Motor neuron (in vitro differentiated cells): ENCODE data around the gene HMGB3. TPM values are rescaled to one million over a fixed set of nuclear protein-coding genes. Genes with fewer than 3 reads are reported as not detected.

ENCODE experiments used
- ATAC-seq, 8 experiments: fragments of 200-7000 bp; cut with Tn5 transposase; replicated peaks in 6 of 8; 2 replicates each; pipeline ENCODE4 v1.8.0; 2021; ENCODE audit warnings: mild to moderate bottlenecking in 8 of 8, moderate library complexity in 8 of 8
- H3K27ac ChIP-seq, 2 donors: fragments of 250-450 bp; sonication (Bioruptor Pico); 2 replicates each; pipeline ENCODE4 v1.9.0; 2021; ENCODE audit warnings: antibody characterized with exemption in 2 of 2, mild to moderate bottlenecking in 2 of 2, moderate library complexity in 1 of 2
- H3K4me1 ChIP-seq, 2 donors: fragments of 250-450 bp; sonication (Bioruptor Pico); replicated peaks in 1 of 2; 2 replicates each; pipeline ENCODE4 v1.6.1; 2021; ENCODE audit warnings: antibody characterized with exemption in 2 of 2, mild to moderate bottlenecking in 2 of 2, moderate library complexity in 1 of 2
- H3K4me3 ChIP-seq, 5 donors: fragments of 250-450 bp; sonication (Bioruptor Pico); 2 replicates each; pipeline ENCODE4 v1.9.0; 2021; ENCODE audit warnings: antibody characterized with exemption in 5 of 5, mild to moderate bottlenecking in 5 of 5, moderate library complexity in 4 of 5
- WGBS, 10 experiments: fragments of 450-650 bp; shearing (Covaris generic); methylation state at CpG; one replicate each; pipeline ENCODE4 v1.0.0; 2022; 5-methylcytosine and 5-hydroxymethylcytosine counted together
- in situ Hi-C, 9 experiments: fragments of 400-800 bp; cut with MboI; loops; one replicate each; pipeline ENCODE4 v1.15.0; 2021; ENCODE audit warnings: low sequenced_read_pairs in 9 of 9, low pct_unique_long_range_greater_than_20kb in 2 of 9; ENCODE audit not compliant: unreplicated experiment in 9 of 9
- total RNA-seq, 8 experiments: library from RNA; unstranded; fragments of 300-600 nt; gene quantifications; 2 replicates each; pipeline versions ENCODE4 v1.2.3 to v1.2.4, GENCODE V29; 2022

HMGB3 gene
- total RNA-seq, 8 experiments from 2014 or later, result 3.9 to 171 (median 51.4) TPM

DNA sequence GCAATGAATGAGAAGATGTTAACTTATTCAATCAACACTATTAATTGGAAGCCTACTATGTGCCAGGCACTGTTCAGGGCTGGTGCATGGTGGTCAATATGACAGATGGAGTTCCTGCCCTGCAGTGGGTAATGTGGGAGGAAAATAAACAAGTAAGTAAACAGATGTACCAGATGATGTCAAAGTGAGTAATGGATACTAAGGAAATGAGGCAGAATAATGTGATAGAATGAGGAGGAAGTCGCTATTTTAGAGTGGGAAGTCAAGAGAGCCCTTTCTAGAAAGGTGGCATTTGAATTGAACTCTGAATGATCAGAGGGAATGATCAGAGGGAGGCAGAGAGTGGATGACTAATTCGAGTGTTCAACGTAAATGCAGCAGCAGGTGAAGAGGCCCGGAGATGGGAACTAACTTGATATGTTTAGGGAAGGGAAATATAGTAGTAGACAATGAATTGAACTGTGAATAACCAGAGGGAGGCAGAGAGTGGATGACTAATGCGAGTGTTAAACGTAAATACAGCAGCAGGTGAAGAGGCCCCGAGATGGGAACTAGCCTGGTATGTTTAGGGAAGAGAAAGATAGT is 48.3 kb downstream of the HMGB3 start:
- WGBS, 10 experiments, result 22 to 61% (median 46%) methylated on average over 2 to 6 of the region's 7 CpGs; no CpG with 5 or more reads in 5 of the 10 experiments
- ATAC-seq, result no peak
- H3K4me1 ChIP-seq, result no peaks in the 10 kb centered on the region
- no peak overlapping the region for H3K27ac ChIP-seq
- in situ Hi-C loops, result no loop called here
- H3K4me3 ChIP-seq, result no peak overlapping the region

GRCh38 chrX:151039351-151039750 is 56.2 kb downstream of the HMGB3 start:
- no peak overlapping the region for H3K4me3 ChIP-seq
- in situ Hi-C loops, result no loop called here
- 0 to 39% (median 0%) methylated on average over 1 to 2 of the region's 2 CpGs; no CpG with 5 or more reads in 7 of the 10 experiments for WGBS, 10 experiments
- no peak for ATAC-seq
- H3K27ac ChIP-seq, result no peak overlapping the region
- no peaks in the 10 kb centered on the region for H3K4me1 ChIP-seq

Other genes starting within 250 kb of the HMGB3 start
- 10 to 100 TPM; 21.2 to 86.8 (median 44.1) TPM for gene CD99L2, start 84.7 kb upstream of the HMGB3 start, total RNA-seq
- 10 to 100 TPM in 1 of 8 experiments, 1 to 10 TPM in 2, under 1 TPM in 3, not detected in 2; 0.14 to 19.0 (median 1.2) TPM for gene GPR50, start 193.2 kb downstream of the HMGB3 start, total RNA-seq